HK-2 (cell line): ENCODE measurements around the gene SLC51B.
"Not testable (repeated sequence)": the region's sequence is repeated elsewhere in the genome, so short reads cannot be mapped to it uniquely, and the experiment has no call there.

Experiments used
- DNase-seq: peaks from one replicate; pipeline ENCODE4 v3.0.0-alpha.2; 2018; ENCODE audit not compliant: unreplicated experiment

SLC51B gene

GRCh38 chr15:65099336-65099735, 54.1 kb downstream of the SLC51B start:
- no peak for DNase-seq

GRCh38 chr15:65099801-65100200, 54.6 kb downstream of the SLC51B start:
- not testable (repeated sequence) for DNase-seq

GRCh38 chr15:65100442-65100841, 55.3 kb downstream of the SLC51B start:
- DNase-seq, result no peak

- DNase-seq, result no peak
Measured at GRCh38 chr15:65101411-65101890, 56.3 kb downstream of the SLC51B start.

GRCh38 chr15:65101891-65102708, 56.9 kb downstream of the SLC51B start:
- DNase-seq, result no peak

GRCh38 chr15:65102912-65103311, 57.7 kb downstream of the SLC51B start:
- DNase-seq, result no peak
